NCI-H2107 (cell line): ENCODE measurements around the gene CBLN3.
A peak's percentile ranks its signal among the peaks of the same experiment; 100 is the strongest.
"Not testable (repeated sequence)": the region's sequence is repeated elsewhere in the genome, so short reads cannot be mapped to it uniquely, and the experiment has no call there.

Experiments used
- DNase-seq: peaks from one replicate; lab custom pipeline; 2025; lab: John Stamatoyannopoulos, UW

CBLN3 gene

GRCh38 chr14:24429395-24430142 lies at the start of gene CBLN3, which contains the start of gene KHNYN:
CBLN3 (minus strand) TSS chr14:24429668; CDS start chr14:24429054, 614 bp downstream.
KHNYN (plus strand) TSS chr14:24429954; CDS start chr14:24430731, 777 bp downstream.
- DNase-seq: peak; percentile 84

GRCh38 chr14:24475261-24475660 lies 45.8 kb upstream of the CBLN3 start:
- DNase-seq: no peak

- DNase-seq: no peak
Observed at GRCh38 chr14:24473211-24473610, 43.7 kb upstream of the CBLN3 start.

GRCh38 chr14:24470450-24470849 lies 41.0 kb upstream of the CBLN3 start:
- not testable (repeated sequence) for DNase-seq

- no peak for DNase-seq
Observed at GRCh38 chr14:24465805-24466204, 36.3 kb upstream of the CBLN3 start.

GRCh38 chr14:24465368-24465767 lies 35.9 kb upstream of the CBLN3 start:
- no peak for DNase-seq

GRCh38 chr14:24463884-24464785 lies 34.7 kb upstream of the CBLN3 start:
- DNase-seq: no peak

GRCh38 chr14:24463017-24463883 lies 33.8 kb upstream of the CBLN3 start:
- DNase-seq: peak; percentile 64

GRCh38 chr14:24461336-24461735 lies 31.9 kb upstream of the CBLN3 start:
- no peak for DNase-seq

- DNase-seq: no peak
Observed at GRCh38 chr14:24459331-24459730, 29.9 kb upstream of the CBLN3 start.

- DNase-seq: no peak
Observed at GRCh38 chr14:24458736-24459135, 29.3 kb upstream of the CBLN3 start.

- no peak for DNase-seq
Observed at GRCh38 chr14:24456980-24457379, 27.5 kb upstream of the CBLN3 start.

- DNase-seq: not testable (repeated sequence)
Observed at GRCh38 chr14:24450828-24451227, 21.4 kb upstream of the CBLN3 start.

- DNase-seq: no peak
Observed at GRCh38 chr14:24443053-24443665, 13.7 kb upstream of the CBLN3 start.

GRCh38 chr14:24442240-24443052 lies 13.0 kb upstream of the CBLN3 start, which contains the start of gene SDR39U1:
SDR39U1 (minus strand) TSS chr14:24442776; CDS start chr14:24442769, 7 bp downstream.
- peak; percentile 99 for DNase-seq

- DNase-seq: no peak
Observed at GRCh38 chr14:24441904-24442239, 12.4 kb upstream of the CBLN3 start.

- no peak for DNase-seq
Observed at GRCh38 chr14:24441485-24441884, 12.0 kb upstream of the CBLN3 start.

- no peak for DNase-seq
Observed at GRCh38 chr14:24440606-24441399, 11.3 kb upstream of the CBLN3 start.

GRCh38 chr14:24439830-24440605 lies 10.6 kb upstream of the CBLN3 start:
- no peak for DNase-seq
